NOMO-1 treated with dmso at 0.1 percent for 144 hours (cell line): Measurements from ENCODE around the gene MRM3.
"Not testable (repeated sequence)": the region's sequence is repeated elsewhere in the genome, so short reads cannot be mapped to it uniquely, and the experiment has no call there.

ENCODE experiments used
- DNase-seq: peaks from one replicate; lab custom pipeline; 2025; ENCODE audit not compliant: unreplicated experiment; lab: John Stamatoyannopoulos, UW

The MRM3 gene, protein sequence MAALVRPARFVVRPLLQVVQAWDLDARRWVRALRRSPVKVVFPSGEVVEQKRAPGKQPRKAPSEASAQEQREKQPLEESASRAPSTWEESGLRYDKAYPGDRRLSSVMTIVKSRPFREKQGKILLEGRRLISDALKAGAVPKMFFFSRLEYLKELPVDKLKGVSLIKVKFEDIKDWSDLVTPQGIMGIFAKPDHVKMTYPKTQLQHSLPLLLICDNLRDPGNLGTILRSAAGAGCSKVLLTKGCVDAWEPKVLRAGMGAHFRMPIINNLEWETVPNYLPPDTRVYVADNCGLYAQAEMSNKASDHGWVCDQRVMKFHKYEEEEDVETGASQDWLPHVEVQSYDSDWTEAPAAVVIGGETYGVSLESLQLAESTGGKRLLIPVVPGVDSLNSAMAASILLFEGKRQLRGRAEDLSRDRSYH

GRCh38 chr17:781805-782731, at the start of gene MRM3, which contains the start of gene GLOD4:
MRM3 (plus strand) TSS chr17:782353; CDS start chr17:782379, 26 bp downstream.
GLOD4 (minus strand) TSS chr17:782280; CDS start chr17:782255, 25 bp downstream.
- peak; percentile 54 for DNase-seq

- no peak for DNase-seq
Observed at GRCh38 chr17:732902-733720, 49.0 kb upstream of the MRM3 start.

DNA sequence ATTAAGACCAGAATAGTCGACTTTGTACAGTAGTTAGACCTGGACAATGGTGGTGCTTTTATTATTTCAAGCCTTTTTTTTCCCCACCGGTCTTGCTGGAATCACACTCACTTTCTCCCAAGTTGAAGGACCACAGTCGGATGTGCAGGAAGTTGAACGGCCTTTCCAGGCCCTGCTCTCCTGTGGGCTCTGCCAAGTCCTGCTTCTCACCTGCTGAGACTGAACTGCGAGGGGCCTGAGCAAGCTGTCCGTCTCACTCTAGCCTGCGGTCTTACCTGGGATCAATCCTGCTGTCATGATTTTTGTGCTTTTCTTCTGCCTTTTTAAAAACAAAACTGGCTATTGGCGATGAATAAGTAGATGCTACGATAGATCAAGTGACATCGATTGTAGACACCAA, 48.4 kb upstream of the MRM3 start:
- no peak for DNase-seq

DNA sequence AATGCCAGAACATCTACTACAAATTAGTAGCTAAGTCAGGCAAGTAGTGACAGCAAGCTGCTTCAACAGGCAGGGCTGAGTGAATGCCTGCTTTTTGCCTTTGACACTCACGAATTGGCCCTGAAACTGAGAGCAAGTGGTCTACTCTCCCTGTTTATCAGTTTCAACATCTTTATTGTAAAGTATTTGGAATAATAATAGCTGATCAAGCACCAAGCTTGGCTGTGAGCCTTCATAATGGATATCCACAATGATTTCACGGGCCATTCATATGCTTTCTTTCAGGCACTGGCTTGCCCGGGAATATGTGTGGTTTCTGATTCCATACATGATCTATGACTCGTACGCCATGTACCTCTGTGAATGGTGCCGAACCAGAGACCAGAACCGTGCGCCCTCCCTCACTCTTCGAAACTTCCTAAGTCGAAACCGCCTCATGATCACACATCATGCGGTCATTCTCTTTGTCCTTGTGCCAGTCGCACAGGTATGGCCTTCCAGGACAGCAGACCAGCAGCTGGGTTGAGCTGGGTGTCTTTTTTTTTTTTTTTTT, 44.5 kb upstream of the MRM3 start:
- no peak for DNase-seq

- peak; percentile 87 for DNase-seq
Observed at GRCh38 chr17:740240-741017, 41.7 kb upstream of the MRM3 start.

DNA sequence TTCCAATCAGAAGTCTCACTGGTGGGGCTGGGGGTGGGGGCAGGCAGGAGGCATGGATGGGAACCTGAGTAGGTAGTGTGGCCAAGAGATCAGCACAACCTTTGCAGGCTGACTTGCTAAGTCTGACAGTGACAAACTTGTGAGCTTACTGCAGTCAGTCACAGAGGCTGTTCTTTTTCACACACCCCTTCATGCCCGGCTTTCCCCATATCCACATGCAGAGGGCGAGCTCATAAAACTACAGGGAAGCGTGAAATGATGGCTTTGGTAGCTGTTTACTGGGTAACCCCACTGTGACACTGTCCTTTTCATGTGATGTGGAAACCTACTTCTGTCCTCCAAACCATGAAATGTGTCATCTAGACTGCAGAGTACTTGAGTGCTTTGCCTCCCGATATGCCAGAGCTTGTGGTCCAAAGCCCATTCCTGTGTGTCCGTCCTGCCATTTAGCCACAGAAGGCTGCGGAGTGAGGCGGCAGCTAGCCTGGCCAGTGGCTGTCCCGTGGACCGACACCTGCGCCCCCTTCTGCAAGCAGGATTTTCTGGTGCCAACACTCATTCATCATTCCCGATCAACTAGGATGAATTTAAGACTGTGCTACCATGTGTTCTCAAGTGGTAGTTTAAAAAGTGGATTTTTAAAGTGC, 39.9 kb upstream of the MRM3 start:
- no peak for DNase-seq

DNA sequence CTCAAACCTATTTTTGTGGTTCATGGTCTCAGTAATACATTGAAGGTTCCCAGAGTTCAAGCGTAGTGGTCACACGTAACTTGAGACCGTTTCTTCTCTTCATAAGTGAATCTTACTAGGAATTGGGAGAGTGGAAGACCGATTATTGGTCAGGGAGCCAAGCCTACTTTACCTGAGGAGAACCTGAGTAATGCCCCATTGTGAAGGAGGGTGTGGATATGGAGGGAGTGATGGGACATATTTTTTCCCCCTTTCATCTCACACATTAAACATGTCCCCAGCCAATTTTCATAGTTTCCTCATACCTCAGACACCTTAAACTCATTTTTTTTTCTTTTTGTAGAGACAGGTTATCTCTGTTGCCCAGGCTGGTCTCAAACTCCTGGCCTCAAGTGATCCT, 39.0 kb upstream of the MRM3 start:
- DNase-seq = no peak

GRCh38 chr17:744937-745336, 37.2 kb upstream of the MRM3 start:
- no peak for DNase-seq

DNA sequence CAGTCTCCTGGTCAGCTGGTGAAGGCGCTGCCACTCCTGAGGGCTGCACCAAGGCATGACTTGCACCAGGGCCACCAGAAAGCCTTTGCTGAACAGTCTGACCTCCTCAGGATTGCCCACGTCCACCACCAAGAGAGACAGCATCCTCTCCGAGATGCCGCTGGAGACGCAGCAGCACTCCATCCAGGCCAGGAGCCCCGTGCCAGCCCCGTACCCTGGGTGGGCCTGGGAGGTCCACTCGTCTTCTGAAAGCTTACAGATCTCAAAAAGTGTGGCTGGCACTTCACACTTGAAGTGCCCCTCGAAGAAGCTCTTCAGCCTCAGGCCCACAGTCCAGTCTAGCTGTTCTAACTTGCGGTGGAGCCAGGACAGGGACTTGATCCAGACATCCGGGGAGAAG, 36.7 kb upstream of the MRM3 start:
- DNase-seq = no peak

DNA sequence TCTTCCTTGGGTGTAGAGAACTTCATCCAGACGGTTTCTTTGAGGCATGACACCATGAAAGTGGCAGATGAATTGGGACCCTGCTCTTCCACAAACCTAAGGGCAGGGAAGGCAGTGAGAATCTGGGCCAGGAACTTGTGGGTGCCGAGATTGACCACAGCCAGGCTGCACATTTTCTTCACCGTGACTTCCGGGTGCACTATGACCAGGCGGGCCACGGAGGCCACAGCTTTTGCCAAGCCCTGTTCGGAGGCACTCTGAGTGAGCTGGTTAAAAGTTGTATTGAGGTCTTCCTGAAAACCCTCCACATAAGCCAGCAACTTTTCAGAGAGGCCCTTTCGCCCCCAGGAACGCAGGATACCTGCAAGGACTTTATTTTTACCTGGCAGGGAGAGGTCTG, 36.0 kb upstream of the MRM3 start:
- no peak for DNase-seq

GRCh38 chr17:746783-747629, 35.1 kb upstream of the MRM3 start:
- no peak for DNase-seq

- DNase-seq = not testable (repeated sequence)
Observed at GRCh38 chr17:748604-749003, 33.5 kb upstream of the MRM3 start.

- DNase-seq = not testable (repeated sequence)
Observed at GRCh38 chr17:749359-749758, 32.8 kb upstream of the MRM3 start.

- DNase-seq = no peak
Observed at GRCh38 chr17:750431-751037, 31.6 kb upstream of the MRM3 start.

GRCh38 chr17:751269-752001, 30.7 kb upstream of the MRM3 start:
- peak; percentile 32 for DNase-seq

DNA sequence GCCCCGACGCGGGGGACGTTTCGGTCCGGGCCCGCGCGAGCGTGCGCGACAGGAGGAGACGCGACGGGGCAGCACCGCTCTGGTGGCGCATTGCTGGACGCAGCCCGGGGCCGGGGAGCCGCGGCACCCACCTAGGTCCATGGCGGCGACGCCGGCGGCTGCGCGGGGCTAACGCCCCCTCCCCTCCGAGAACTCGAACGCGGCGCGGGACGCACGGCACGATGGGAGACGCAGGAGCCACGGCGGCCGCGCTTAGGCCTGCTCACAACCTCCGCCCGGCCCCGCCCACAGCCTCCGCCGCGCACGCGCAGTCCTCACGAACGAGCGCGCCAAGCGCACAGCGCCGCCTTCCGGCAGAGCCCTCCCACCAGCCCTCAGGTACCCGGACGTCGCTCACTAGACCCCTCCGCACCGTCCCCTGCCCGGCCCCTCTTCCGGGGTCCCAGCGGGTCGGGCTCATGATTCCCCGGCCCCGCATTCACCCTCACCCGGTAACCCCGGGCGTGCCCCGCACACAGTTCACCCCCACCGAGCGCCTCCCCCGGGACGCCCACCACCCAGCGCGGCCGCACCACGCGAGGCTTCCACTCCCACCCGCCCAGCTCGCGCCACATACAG, 30.0 kb upstream of the MRM3 start, which contains the start of gene GEMIN4:
Gene GEMIN4, minus strand, starts transcription at position 263 of the 618 bp plus-strand sequence. Its CDS starts 122 bp downstream, at position 141.
- DNase-seq = peak; percentile 82
